Activated naive CD4-positive, alpha-beta T cell treated with anti-CD3 and anti-CD28 coated beads, Interleukin-2, amount 50 U/mL, for 16 hours (primary cell): Measurements from ENCODE around the gene TEAD1.

Experiments used
- DNase-seq: peaks from one replicate; pipeline ENCODE4 v3.0.0-alpha.2; 2020

The TEAD1 gene

DNA sequence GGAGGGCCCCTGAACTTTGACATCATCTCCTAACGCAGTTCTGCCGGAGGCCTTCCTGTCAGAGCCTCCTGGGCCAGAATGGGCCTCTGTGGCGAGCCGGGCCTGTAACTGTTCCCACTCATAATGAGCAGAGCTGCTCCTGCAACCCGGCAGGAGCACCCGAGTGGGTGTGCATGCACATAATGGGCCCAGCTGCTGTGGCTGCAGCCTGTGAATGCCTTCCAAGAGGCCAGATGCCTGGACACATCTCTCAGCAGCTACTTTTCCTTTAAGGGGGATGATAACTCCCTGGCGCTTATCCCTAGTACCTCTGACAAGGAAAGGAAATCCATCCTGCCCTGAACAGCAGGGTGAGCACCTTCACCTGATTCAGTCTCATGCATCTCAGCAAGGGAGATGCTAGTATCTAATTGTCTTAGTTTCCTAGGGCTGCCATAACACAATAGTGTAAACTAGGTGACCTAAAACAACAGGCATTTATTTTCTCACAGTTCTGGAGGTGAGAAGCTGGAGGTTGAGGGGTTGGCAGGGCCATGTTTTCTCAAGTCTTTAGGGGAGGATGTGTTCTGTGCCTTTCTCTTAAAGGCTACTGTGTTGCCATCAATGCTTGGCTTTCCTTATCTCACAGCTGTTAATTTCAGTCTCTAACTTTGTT is 120.5 kb downstream of the TEAD1 start:
- DNase-seq, result no peak

DNA sequence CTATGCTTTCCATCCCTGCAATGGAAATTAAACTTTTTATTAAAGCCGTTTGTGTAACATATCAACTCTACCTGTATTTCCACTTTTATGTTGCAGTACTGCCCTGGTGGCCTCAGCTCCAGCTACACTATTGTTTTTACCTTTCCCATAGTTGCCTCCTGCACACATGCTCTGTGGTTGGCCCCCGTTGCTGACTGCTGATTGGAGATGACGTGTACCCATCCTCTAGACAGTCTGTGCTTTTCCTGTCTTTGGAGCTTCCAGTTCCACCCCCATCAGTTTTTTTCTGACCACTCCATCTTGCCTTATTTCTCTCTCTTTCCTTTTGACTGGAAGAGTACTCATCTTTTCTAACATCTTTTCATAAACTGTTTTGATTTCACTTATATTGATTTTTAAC is 123.8 kb downstream of the TEAD1 start:
- DNase-seq, result no peak

DNA sequence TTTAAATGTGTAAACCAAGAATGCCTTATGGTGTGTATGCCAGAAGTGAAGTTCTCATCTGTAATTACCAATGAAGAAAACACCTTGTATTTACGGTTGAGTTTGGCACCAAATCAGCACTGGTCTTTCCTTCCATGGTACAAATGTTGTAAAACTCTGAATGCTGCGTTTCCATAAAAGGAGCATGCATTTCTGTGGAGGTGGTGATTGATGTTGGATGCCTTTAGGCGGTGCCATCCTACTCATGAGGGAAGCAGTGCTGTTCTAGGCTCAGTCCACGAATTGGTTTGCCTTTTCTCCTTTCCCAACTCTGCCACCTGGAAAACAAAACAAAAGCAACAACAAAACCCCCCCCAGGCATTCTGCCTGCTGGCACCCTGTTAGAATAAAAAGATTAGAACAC is 124.4 kb downstream of the TEAD1 start:
- DNase-seq, result no peak

DNA sequence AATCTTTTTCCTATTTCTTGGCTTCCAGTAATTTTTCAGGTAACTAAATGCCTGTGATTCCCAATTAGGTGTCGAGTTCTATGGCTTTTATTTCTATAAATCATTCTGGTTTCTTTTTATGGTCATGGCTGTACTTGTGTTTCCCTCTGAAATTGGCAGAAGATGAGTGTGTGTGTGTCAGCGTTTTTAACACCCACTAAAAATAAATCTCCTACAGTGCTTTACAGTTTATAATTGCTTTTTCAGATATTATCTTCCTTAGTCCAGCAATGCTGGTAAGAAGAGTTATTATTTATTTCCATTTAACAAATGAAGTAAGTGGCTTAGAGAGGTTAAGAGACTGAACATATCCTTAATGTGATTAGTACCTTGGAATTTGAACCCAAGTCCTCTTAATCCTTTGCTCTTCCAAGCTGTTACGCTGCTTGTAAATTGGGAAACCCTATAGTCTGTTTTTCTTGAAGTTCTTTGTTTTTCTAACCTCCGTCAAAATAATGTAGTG is 125.2 kb downstream of the TEAD1 start:
- DNase-seq, result no peak

DNA sequence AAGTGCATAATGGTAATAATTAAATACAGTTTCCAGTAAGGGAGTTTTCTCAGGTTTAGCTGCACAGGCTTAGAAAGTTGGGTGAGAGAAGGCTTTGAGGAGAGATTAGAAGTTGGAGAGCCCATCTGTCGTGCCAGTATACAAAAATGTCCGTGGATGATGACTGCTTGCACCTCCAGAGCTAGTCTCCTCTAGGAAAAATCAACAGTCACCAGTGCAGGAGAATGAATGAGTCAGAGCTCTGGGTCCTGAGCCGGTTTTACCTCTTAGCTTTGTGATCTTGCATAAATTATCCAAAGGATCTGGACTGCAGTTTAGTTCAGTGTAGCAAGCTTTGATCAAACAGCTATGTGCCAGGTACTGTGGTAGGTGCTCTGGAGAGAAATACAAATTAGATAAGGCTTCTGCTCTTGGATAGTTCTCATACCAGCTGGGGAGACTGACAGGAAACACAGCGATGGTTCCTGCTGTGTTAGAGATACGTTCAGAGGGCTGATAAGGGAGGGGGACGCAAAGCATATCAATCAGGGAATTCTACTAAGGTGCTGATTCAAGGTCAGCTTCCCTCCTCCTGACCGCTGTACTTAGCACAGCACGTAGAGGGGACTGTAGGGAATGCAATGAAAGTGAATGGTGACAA is 125.9 kb downstream of the TEAD1 start:
- no peak for DNase-seq

DNA sequence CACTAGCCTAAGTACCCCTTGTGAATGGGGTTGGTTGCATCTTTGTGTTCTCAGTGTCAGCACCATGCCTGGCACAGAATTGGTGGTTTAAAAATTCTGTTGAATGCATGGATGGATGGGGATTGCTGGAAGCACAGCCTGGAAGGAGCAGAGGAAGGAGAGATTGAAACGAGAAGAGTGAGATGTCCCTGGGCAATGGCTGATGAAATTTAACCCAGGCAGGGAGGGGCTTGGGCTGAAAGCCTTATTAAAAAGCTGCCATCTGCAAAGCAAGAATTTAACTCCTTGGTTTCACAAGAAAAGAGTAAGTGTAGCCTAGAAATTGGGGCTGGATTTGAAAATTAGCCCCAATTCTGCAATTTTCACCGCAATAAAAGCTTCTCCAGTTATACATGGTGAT is 126.7 kb downstream of the TEAD1 start:
- no peak for DNase-seq

DNA sequence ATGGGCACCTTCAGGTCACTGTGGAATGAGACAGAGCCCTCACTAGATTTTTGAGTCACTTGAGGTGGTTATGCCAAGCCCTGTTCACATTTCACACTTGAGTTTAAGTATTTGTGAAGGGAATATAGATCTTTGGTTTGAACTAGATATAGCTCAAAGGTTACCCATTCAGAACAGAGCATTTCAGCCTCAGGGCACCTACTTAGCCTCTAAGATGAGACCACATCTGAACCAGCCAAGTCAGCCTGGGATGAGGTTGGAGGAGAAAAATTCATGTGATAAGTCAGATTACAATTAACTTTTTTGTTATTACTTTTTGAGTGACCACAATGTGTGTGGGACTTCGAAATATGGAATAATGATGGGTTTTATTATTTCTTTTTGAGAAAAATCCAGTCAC is 127.8 kb downstream of the TEAD1 start:
- DNase-seq, result no peak

DNA sequence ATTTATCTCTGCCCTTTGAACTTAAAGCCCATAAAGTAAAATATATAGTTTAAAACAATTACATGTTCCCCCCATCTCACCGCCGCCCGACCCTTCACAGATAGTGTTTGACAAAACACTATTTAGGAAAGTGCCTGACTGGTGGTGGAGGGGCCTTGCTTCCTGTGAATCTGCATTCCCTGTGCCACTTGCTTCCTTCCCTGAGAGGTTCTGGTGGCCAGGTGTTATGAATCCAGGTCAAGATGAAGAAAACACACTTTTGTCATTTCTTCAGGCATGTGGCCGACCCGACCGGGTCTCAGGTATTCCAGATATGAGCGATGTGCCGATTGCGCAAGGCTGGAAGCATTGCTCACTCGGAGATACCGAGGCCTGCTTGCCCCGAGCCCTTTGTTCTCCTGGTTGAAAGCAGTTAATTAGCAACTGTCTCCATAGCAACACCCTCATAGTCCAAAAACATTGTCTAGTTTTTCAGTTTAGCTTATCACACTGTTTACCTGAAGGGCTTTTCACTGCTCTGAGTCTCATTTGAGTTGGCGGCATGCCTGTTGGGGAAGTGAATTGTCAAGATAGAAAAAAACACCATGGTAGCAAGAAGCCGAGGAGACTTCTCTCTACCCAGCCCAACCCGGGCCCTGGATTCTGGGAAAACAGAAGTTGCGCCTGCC is 128.3 kb downstream of the TEAD1 start:
- DNase-seq, result no peak

DNA sequence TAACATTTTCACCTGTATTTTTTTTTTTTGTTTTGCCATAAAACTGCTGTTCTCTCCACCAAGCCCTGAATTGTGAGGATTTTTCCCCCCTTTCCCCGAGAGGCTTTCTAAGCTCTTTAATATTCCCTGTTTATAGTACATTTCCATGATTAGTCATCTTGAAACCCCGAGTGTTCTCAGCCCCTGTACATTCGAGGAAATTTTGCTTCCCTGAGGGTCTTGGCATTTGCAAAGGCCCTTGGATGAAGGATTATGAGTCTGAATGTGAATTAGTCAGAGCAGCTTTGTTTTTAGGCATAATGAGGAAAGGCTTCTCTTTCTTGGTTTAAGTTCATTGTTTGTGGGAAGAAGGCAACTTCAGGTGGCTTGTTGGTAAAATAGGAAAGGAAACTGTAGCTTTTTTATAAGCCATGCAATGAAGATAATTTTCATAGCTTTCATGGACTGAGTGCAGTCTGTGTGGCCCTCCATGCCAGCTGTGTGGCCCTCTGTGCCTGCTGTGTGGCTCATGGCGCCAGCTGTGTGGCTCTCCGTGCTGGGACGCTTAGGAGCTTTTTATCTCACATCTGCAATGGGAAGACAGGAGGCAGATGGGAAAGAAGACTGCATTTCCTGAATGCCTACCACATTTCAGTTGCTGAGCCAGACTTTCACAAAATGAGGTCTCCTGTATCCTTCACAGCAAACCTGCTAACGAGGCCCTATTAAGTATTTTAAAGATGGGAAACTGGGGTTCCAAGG is 129.0 kb downstream of the TEAD1 start:
- no peak for DNase-seq

DNA sequence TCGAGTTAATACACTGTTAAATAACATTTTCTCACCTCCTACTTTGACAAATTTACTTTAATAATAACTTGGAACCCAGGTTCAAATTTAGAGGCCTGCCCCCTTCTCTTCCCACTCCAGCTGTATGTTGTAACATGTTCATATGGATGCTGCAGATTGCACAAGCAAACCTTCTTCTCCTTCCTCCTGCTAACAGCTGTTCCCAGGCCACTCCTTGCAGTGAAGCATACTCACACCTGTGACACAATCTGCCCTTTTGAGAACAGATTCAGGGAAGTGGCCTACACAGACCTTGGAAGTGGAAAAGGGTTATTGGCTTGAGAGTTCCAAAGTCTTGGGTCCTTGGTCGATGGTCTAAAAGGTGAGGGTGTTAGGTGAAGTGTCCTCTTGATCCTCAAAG is 131.9 kb downstream of the TEAD1 start:
- no peak for DNase-seq

DNA sequence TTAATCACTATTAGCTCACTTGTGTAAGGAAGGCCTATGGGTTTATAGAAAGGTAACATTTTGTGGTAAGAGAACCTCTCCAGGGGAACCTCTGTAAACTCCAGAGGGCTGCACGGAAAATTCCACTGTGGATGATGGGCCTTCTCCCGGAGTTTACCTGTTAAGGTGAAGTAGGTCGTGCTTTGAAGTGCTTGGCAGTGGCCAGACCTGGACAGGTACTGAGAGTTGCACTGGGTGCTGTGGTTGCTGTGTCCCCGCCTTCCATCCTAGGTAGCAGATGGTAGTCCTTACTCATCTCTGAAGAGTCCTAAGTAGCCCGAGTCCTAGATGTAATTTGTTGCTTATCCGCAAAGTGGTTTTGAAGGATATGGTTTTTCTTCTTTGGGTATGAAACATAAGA is 133.4 kb downstream of the TEAD1 start:
- DNase-seq, result no peak

DNA sequence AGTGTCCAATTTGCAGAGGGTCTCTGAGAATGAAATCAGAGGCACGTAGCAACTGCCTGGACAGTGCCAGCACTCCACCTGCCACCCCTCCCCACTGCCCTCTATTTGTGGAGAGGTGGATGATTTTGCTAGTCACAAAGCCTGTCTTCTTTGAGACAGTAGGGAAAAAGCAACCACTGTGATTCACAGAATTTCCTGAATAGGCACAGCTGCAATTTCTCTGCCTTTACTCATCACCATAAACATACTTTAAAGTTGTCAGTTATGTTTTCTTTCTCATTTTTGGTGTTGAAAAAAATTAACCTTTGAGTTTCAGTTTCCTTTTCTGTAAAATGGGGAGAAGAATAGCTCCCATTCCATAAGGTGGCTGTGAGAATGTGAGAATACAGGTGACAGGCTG is 134.3 kb downstream of the TEAD1 start:
- no peak for DNase-seq

DNA sequence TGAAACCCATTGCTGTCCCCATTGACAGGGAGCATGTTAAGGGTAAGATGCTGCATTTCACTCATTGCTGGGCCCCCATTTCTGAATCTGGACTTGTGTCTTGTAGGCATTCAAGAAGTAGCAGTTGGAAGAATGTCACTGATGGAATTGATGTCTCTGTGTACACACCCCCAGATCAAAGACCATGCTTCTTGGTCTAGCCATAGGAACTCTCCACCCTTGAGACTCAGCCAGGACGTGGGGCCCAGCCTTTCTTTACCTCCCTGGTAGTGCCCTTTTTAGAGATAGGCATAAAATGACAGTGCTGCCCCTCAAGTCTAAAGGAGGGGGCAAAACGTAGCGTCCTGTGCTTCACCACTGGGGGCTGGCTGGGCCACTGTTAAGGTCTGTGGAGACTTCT is 135.1 kb downstream of the TEAD1 start:
- no peak for DNase-seq

DNA sequence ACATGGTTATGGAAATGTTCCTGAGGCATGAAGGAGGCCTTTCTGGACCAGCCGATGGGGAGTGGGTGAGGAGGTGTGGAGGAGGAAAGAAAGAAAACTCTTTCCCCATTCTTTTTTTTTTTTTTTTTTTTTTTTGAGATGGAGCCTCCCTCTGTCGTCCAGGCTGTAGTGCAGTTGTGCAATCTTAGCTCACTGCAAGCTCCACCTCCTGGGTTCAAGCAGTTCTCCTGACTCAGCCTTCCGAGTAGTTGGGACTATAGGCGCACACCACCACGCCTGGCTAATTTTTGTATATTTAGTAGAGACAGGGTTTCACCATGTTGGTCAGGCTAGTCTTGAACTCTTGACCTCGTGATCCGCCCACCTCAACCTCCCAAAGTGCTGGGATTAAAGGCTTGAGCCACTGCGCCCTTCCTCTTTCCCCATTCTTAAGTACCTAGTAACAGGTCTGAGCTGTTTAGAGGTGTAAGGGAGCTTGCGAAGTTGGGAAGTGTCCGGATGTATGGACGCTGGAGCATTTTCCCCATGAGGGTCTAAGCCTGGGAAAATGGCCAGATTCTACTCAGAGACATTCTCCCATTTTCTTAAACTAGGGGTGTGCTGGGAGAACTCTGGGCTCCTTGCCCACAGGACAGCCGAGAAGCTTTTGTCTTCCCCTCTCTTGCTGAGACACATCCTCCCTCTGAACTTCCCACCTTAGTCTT is 135.8 kb downstream of the TEAD1 start:
- no peak for DNase-seq

DNA sequence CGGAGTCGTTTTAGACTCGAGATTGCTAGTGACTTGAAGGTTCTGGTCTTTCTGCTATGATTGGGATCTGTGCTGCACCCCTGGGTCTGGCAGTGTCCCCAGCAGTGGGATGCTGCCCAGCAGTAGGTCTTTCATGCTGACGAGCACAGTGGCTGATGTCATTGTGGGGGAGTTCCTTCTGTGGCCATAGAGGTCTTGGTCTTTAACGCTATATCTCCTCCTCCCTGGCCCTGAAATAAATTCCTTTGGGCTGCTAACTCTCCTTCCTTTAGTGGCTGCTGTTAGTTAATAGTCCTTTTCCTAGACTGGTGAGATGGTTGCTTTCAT is 136.3 kb downstream of the TEAD1 start:
- DNase-seq, result no peak

DNA sequence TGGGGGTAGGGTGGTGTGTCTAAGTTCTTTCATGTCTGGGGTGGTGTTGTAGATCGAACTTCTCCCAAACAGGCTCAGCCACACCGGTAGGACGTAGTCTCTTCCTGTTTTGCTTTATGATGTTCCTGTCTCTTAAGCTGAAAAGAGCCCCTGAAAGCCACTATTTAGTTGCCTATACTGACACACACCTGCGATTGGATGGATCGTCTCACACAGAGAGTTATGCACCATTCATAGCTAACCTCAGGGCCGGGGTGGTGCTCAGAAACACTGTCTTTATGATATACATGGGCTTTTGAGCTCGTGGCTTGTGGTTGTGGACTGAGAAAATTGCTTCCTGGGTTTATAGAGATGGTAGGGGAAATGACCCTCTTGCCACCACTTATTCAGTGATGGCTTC is 137.6 kb downstream of the TEAD1 start:
- DNase-seq, result no peak

DNA sequence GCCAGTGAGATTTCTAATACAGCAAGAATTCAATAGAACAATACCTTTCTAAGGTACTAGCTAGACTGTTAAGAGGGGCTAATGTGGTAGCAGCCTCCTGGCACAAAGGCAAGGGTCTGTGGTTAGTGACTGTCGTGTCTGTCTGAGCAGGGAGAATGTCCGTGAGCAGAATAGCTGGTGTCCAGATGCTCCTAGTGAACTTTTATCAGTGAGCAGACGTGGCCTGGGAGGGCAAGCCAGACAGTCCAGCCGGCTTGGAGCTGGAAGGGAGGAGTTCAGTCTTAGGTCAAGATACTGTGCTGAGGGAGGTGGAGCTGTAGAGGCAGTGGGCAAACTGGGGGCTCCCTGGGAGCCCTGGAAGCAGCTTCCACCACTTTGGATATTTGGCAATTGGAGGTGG is 138.6 kb downstream of the TEAD1 start:
- DNase-seq, result no peak

DNA sequence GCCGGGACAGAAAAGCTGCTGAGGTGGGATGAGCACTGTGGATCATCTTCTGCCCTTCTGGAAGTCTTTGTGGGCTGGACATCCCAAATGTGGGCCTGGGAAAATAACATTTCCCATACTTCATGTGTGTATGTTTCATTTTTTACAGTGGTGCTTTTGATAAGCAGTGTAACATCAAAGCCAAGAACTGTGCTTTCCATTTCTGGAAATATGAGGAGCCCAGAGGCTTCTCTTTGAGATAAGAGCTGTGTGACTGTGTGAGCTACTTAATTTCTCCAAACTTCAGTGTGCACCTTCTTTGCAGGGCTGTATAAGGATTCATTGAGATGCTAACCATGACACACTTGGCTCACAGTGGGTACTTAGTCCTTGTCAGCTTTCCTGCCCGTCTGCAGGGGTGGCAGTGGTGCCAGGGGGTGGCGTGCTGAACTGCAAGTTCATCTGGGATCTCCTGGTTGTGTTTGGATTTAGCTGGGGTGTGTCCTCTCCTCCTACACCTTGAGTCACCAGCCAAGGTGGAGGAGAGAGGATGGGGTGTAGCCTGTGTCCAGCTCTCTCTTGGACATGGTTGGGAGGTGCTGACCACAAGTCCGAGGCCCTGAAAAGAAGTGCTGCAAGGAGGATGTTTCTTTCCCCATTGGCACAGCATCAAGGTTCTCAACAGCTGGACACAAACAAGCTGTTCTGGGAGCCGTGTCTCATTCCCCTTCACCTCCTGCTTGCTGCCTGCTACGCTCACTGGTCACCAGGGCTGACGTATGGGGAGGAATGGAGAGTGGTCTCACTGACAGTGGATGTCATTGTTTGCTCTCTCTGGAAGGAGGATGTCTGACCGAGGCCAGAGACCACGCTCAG is 139.4 kb downstream of the TEAD1 start:
- no peak for DNase-seq

DNA sequence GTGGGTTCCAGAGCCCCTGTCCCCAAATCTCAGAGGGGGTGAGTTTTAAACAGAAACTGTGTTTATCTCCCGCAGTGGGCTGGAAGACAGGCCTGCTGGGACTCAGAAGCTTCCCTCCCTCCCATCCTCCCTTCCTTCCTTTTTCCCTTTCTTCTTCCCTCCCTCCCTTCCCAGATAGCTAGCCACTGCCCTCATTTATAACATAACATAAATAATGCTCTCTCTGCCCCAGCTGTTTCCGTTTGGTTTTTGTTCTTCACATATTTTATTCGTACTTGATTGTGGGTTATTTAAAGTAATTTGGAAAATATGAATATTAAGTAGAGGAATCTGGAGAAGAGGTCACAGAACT is 140.9 kb downstream of the TEAD1 start:
- DNase-seq, result no peak

DNA sequence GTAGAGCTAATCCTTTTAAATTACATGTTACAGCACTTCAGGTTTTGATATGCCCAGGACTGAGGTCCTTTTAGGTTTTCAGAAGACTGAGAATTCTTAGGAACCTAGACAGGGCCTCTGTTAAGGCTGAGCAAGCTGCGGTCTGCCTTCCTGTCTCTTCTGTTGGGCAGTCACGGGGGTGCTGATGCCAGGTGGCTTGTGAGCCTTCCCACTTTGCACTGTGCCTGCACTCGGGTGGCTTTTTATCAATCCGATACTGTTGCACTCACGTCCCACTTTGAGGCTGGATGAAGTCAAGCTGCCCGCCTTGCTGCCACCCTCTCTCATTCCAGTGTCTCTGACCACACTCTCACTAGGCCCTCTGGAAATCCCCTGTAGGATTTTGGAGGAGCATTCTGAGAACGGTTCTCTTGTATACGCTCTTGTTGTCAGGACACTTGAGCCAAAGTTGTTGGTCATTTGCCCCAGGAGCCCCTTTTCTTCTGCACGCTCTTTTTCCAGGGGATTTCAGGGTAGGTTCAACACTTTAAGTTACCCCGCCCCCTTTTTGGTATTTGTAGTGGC is 141.8 kb downstream of the TEAD1 start:
- no peak for DNase-seq

DNA sequence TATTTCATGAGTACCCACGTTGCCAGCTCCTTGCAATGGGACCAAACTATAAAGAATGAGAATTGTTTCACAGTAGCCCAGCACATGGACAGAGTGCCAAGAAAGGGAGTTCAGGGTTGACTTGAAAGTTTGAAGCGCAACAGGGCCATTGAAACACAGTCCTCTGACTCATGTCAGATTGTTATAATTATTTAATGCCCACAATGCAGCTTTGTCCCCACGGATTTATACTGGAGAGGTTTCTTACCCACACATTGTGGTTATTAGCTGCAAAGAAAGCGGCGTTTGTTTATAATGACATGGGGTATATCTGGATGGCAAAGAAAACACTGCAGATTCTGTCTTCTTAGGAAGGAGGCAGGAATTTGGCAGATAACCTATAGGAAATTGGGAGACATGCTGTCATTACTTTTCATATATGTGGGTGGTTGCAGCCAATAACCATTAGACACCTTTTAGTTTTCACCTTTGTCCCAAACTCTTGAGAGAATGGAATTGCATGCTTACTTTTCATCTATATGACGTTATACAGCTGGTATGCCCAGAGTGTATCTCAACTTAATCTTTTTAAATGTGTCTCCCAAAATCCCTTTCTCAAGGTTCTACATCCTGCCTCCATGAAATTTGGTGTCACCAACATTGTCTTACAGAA is 143.6 kb downstream of the TEAD1 start:
- DNase-seq, result no peak
